OCI-LY3 (cell line): ENCODE data around the gene TNFRSF8.

Source experiments
- H2AFZ ChIP-seq: fragments of 200-600, 300-600 bp; shearing (Covaris generic); 2 replicates; pipeline ENCODE4 v1.6.0; 2014; ENCODE audit warnings: antibody characterized with exemption, low read depth, low read length
- H3K27ac ChIP-seq: fragments of 200-600, 300-600 bp; sonication (generic); 2 replicates; pipeline ENCODE4 v1.5.1; 2014; ENCODE audit warnings: mild to moderate bottlenecking, low read length, moderate library complexity, mixed read lengths
- H3K27me3 ChIP-seq: fragments of 200-600, 300-600 bp; sonication (generic); 2 replicates; pipeline ENCODE4 v1.6.1; 2014; ENCODE audit warnings: low read depth, low read length, mixed read lengths
- H3K36me3 ChIP-seq: fragments of 200-600, 300-600 bp; sonication (generic); replicated peaks from 2 replicates; pipeline ENCODE3; 2014; ENCODE audit warnings: low read depth, low read length, mixed read lengths
- H3K4me1 ChIP-seq: fragments of 300-600, 200-600 bp; sonication (generic); 2 replicates; pipeline ENCODE4 v1.6.1; 2014; ENCODE audit warnings: low read length, mixed read lengths
- H3K4me2 ChIP-seq: fragments of 200-600, 300-600 bp; sonication (generic); 2 replicates; pipeline ENCODE4 v1.6.1; 2014; ENCODE audit warnings: low read length, mixed read lengths
- H3K4me3 ChIP-seq: fragments of 300-600, 200-600 bp; sonication (generic); 2 replicates; pipeline ENCODE4 v1.5.1; 2014; ENCODE audit warnings: antibody characterized with exemption, mild to moderate bottlenecking, low read length, moderate library complexity
- H3K79me2 ChIP-seq: fragments of 300-600, 200-600 bp; shearing (Covaris generic); 2 replicates; pipeline ENCODE4 v1.6.1; 2014; ENCODE audit warnings: mild to moderate bottlenecking, low read length, mixed read lengths
- H3K9ac ChIP-seq: fragments of 300-600, 200-600 bp; shearing (Covaris generic); 2 replicates; pipeline ENCODE4 v1.6.0; 2014; ENCODE audit warnings: mild to moderate bottlenecking, low read length, moderate library complexity
- H3K9me3 ChIP-seq: fragments of 200-600, 300-600 bp; shearing (Covaris generic); 2 replicates; pipeline ENCODE4 v1.6.1; 2014; ENCODE audit warnings: low read length, mixed read lengths; ENCODE audit not compliant: insufficient read depth
- H4K20me1 ChIP-seq: fragments of 200-600, 300-600 bp; sonication (generic); 2 replicates; pipeline ENCODE4 v1.6.1; 2016; ENCODE audit warnings: low read length, mixed read lengths; ENCODE audit not compliant: insufficient read depth
- CTCF ChIP-seq: fragments of 200-600, 300-600 bp; sonication (generic); IDR thresholded peaks from 2 replicates; pipeline ENCODE4 v1.5.1; 2014; ENCODE audit warnings: antibody characterized with exemption, low read length, low read depth
- EZH2phosphoT487 ChIP-seq: fragments of 200-600 bp; shearing (Covaris generic); IDR thresholded peaks from 2 replicates; pipeline ENCODE4 v1.6.1; 2018; ENCODE audit warnings: antibody characterized with exemption, mixed run types, low read depth

The TNFRSF8 gene

DNA sequence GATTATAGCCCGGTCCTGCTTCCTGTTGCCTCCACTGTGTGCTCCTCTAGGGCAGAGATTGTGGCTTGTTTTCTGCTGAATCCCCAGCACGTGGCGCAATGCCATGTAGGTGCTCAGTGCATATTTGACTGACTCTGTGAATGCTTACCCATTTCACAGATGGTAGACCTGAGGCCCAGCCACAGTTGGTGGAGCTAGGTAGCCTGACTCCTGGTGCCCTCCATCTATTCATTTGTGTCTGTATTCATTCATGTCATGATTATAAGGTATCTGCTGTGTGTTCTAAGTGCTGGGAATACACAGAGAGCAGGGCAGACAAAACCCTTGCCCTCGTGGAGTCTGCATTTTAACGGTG, 126.2 kb downstream of the TNFRSF8 start:
- H3K4me3 ChIP-seq, result no peak overlapping the region
- H3K4me1 ChIP-seq, result peaks cover 1% of the 10 kb centered on the region; the same call in 1 of the 2 replicates
- H2AFZ ChIP-seq, result no peak overlapping the region
- H3K9ac ChIP-seq, result no peak overlapping the region
- peaks cover 62% of the 10 kb centered on the region for H4K20me1 ChIP-seq
- no peak overlapping the region for H3K4me2 ChIP-seq
- TF ChIP-seq EZH2phosphoT487 (no peak), CTCF (no peak)
- no peak overlapping the region for H3K27ac ChIP-seq
- peaks cover 16% of the 10 kb centered on the region for H3K36me3 ChIP-seq
- H3K9me3 ChIP-seq, result no peaks in the 10 kb centered on the region
- H3K27me3 ChIP-seq, result no peaks in the 10 kb centered on the region
- H3K79me2 ChIP-seq, result peaks cover 55% of the 10 kb centered on the region

DNA sequence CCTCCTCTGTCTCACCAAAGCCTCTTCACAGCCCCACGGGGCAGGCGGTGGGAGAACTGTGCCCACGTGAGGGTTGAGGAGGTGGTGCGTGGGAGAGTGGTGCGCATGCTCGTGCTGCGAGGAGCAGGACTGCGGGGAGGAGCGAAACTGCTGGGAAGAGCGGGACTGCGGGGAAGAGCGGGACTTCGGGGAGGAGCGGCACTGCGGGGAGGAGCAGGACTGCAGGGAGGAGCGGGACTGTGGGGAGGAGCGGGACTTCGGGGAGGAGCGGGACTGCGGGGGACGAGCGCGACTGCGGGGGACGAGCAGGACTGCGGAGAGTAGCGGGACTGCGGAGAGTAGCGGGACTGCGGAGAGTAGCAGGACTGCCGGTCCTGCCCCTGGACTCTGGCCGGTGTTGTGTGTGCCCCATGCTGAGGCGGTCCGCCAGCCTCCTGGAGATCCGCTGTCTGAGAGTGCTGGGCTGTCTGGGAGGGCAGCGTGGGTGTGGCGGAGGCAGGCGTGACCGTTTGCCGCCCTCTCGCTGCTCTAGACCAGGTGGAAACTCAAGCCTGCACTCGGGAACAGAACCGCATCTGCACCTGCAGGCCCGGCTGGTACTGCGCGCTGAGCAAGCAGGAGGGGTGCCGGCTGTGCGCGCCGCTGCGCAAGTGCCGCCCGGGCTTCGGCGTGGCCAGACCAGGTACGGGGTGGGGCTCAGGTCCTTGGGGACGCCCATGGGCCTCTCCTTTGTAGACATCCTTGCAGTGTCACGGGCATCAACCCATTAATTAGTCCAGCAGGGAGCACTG, 128.3 kb downstream of the TNFRSF8 start:
- Histone ChIP-seq H3K9me3 (no peaks in the 10 kb centered on the region), H3K4me2 (no peak overlapping the region), H3K4me3 (no peak overlapping the region), H2AFZ (no peak overlapping the region), H3K36me3 (peaks cover 25% of the 10 kb centered on the region), H3K79me2 (peaks cover 34% of the 10 kb centered on the region), H3K4me1 (no peaks in the 10 kb centered on the region), H3K27me3 (no peaks in the 10 kb centered on the region), H3K27ac (no peak overlapping the region), H4K20me1 (peaks cover 45% of the 10 kb centered on the region), H3K9ac (no peak overlapping the region)
- TF ChIP-seq EZH2phosphoT487 (no peak), CTCF (no peak)
